ENCODE measurements around the gene SVIL. TPM values are rescaled to one million over a fixed set of nuclear protein-coding genes. Genes with fewer than 3 reads are reported as not detected.

SVIL gene
- total RNA-seq, 1 experiment from 2014 or later: 15.3 TPM

- Histone ChIP-seq H2AFZ (ENCODE audit: low read length) (no peak overlapping the region), H3K79me2 (ENCODE audit: insufficient read depth, low read length) (no peaks in the 10 kb centered on the region), H3K23me2 (ENCODE audit: insufficient read length, low read depth, low read length, poor library complexity, severe bottlenecking) (no peaks in the 10 kb centered on the region), H4K8ac (replicated peaks; ENCODE audit: insufficient read length, low read depth, low read length) (no peak overlapping the region), H3K56ac (ENCODE audit: insufficient read length, low read depth, low read length) (no peak overlapping the region), H2BK20ac (ENCODE audit: low read depth, low read length, poor library complexity, severe bottlenecking) (no peak overlapping the region), H2BK12ac (ENCODE audit: insufficient read length, low read depth, low read length) (no peak overlapping the region), H2BK120ac (ENCODE audit: low read depth, low read length, poor library complexity, severe bottlenecking) (no peak overlapping the region), H3K4me2 (ENCODE audit: insufficient read depth, insufficient read length, low read length) (no peak overlapping the region), H3K9ac (ENCODE audit: extremely low read depth, insufficient read length, low read length) (no peak overlapping the region), H3K4ac (ENCODE audit: low read depth, low read length) (no peak overlapping the region), H2AK5ac (ENCODE audit: insufficient read length, low read length) (no peak overlapping the region), H3K79me1 (ENCODE audit: insufficient read depth, low read depth, low read length, poor library complexity, severe bottlenecking) (no peaks in the 10 kb centered on the region), H2BK5ac (ENCODE audit: insufficient read length, low read length) (no peak overlapping the region), H3K4me1 (ENCODE audit: insufficient read depth, low read length) (no peaks in the 10 kb centered on the region; the same call in 1 of the 2 replicates), H3K27me3 (ENCODE audit: insufficient read depth, low read length) (no peaks in the 10 kb centered on the region), H4K5ac (ENCODE audit: insufficient read length, low read depth, low read length) (no peak overlapping the region), H2BK15ac (ENCODE audit: low read depth, low read length) (no peak overlapping the region), H4K91ac (ENCODE audit: insufficient read length, low read depth, low read length) (no peak overlapping the region), H3T11ph (ENCODE audit: low read length) (no peak overlapping the region), H3K27ac (ENCODE audit: insufficient read length, low read depth, low read length) (no peak overlapping the region), H4K20me1 (ENCODE audit: control insufficient read depth, insufficient read depth, insufficient read length) (no peaks in the 10 kb centered on the region), H3K14ac (ENCODE audit: insufficient read depth, low read length) (no peak overlapping the region), H3K23ac (ENCODE audit: insufficient read length, low read depth, low read length) (no peak overlapping the region), H3K18ac (ENCODE audit: insufficient read length, low read depth, low read length) (no peak overlapping the region), H3K9me3 (ENCODE audit: control insufficient read depth, low read depth, low read length) (no peaks in the 10 kb centered on the region)
- TF ChIP-seq CTCF (conservative IDR thresholded peaks at IDR 0.05): no peak
- no peak for DNase-seq
- Mint-ChIP-seq H3K27me3 (ENCODE audit: low read depth) (no peaks in the 10 kb centered on the region), H3K9me3 (no peaks in the 10 kb centered on the region), H3K36me3 (ENCODE audit: insufficient read depth in 1 of 3, low read depth in 3 of 3) (peaks cover 0 to 14% (median 3%) of the 10 kb centered on the region in 3 experiments; a peak in 3 of 7 replicates), H3K27ac (peak overlapping the region; percentile 16 to 36 (median 33); a peak in 2 of 7 replicates), H3K4me1 (peaks cover 19 to 25% of the 10 kb centered on the region in 2 experiments), H3K4me3 (no peak overlapping the region)
- WGBS (ENCODE audit: extremely low coverage, insufficient read length, low lambda C conversion rate): no CpG with 5 or more reads among the region's 8 CpGs
Measured at GRCh38 chr10:29555746-29556481, 78.9 kb downstream of the SVIL start.
